Measurements from ENCODE around the gene RNF208. TPM values are rescaled to one million over a fixed set of nuclear protein-coding genes. Genes with fewer than 3 reads are reported as not detected.
A peak's percentile ranks its signal among the peaks of the same experiment; 100 is the strongest.

Gene RNF208
- total and polyA plus RNA-seq, 2 experiments from 2014 or later: 0.34 to 0.65 TPM

- Histone ChIP-seq H3K36me3 (ENCODE audit: low read depth) (no peaks in the 10 kb centered on the region), H3K9me3 (ENCODE audit: low read depth) (no peaks in the 10 kb centered on the region), H2AFZ (no peak overlapping the region), H3K9me2 (ENCODE audit: insufficient read depth) (no peaks in the 10 kb centered on the region), H4K20me1 (ENCODE audit: insufficient read depth) (no peaks in the 10 kb centered on the region), H3K27me3 (replicated peaks; ENCODE audit: insufficient read depth) (no peaks in the 10 kb centered on the region), H3F3A (ENCODE audit: insufficient read depth) (no peaks in the 10 kb centered on the region), H3K9ac (no peak overlapping the region), H3K27ac (no peak overlapping the region), H3K79me2 (ENCODE audit: insufficient read depth) (no peaks in the 10 kb centered on the region), H3K4me2 (ENCODE audit: unreplicated experiment) (no peak overlapping the region), H3K4me3 (no peak overlapping the region), H3K4me1 (ENCODE audit: insufficient read depth) (peaks cover 3% of the 10 kb centered on the region; the same call in 1 of the 2 replicates)
- DNase-seq: no peak
- in situ Hi-C loops (cut with MboI): no loop called here
- 33 to 40% methylated on average over 13 to 18 of the region's 18 CpGs for WGBS, 2 experiments (ENCODE audit: low coverage in 1 of 2, low lambda C conversion rate in 2 of 2, missing lambda C conversion rate in 2 of 2)
- TF ChIP-seq EZH2 (IDR thresholded peaks at IDR 0.05; ENCODE audit: insufficient read depth, poor library complexity, severe bottlenecking) (no peak), EZH2phosphoT487 (IDR thresholded peaks at IDR 0.05; ENCODE audit: insufficient read depth, low read depth) (no peak)
Measured at GRCh38 chr9:137227853-137228505, 5.9 kb upstream of the RNF208 start.

- TF ChIP-seq EZH2phosphoT487 (IDR thresholded peaks at IDR 0.05; ENCODE audit: insufficient read depth, low read depth) (no peak), EZH2 (IDR thresholded peaks at IDR 0.05; ENCODE audit: insufficient read depth, poor library complexity, severe bottlenecking) (no peak)
- DNase-seq: peak; percentile 86
- H3K27ac ChIP-seq: no peak within 1 kb of the TSS
- H2AFZ ChIP-seq: no peak within 1 kb of the TSS
- no peaks in the 10 kb centered on the region for H3K79me2 ChIP-seq (ENCODE audit: insufficient read depth)
- H3K4me2 ChIP-seq (ENCODE audit: unreplicated experiment): no peak within 1 kb of the TSS
- 21 to 23% methylated on average over 25 of the region's 25 CpGs for WGBS, 2 experiments (ENCODE audit: low coverage in 1 of 2, low lambda C conversion rate in 2 of 2, missing lambda C conversion rate in 2 of 2)
- H3K9me3 ChIP-seq (ENCODE audit: low read depth): no peaks in the 10 kb centered on the region
- no peaks in the 10 kb centered on the region for H3K36me3 ChIP-seq (ENCODE audit: low read depth)
- no peaks in the 10 kb centered on the region for H4K20me1 ChIP-seq (ENCODE audit: insufficient read depth)
- H3K4me3 ChIP-seq: no peak within 1 kb of the TSS
- no peaks in the 10 kb centered on the region for H3F3A ChIP-seq (ENCODE audit: insufficient read depth)
- peaks cover 3% of the 10 kb centered on the region; the same call in 1 of the 2 replicates for H3K4me1 ChIP-seq (ENCODE audit: insufficient read depth)
- H3K9ac ChIP-seq: peak within 1 kb of the TSS; percentile 41; the same call in 1 of the 2 replicates
- no peaks in the 10 kb centered on the region for H3K9me2 ChIP-seq (ENCODE audit: insufficient read depth)
- in situ Hi-C loops (cut with MboI): no loop called here
- no peaks in the 10 kb centered on the region for H3K27me3 ChIP-seq (replicated peaks; ENCODE audit: insufficient read depth)
Measured at GRCh38 chr9:137227054-137227852, 5.2 kb upstream of the RNF208 start, which contains the start of gene RNF224. TSS of gene RNF224 (plus strand) at chr9:137227502. CDS start at chr9:137228336, 834 bp downstream.

- DNase-seq: peak; percentile 46
- no peaks in the 10 kb centered on the region for H3K27me3 ChIP-seq (replicated peaks; ENCODE audit: insufficient read depth)
- H4K20me1 ChIP-seq (ENCODE audit: insufficient read depth): no peaks in the 10 kb centered on the region
- no peaks in the 10 kb centered on the region for H3K9me3 ChIP-seq (ENCODE audit: low read depth)
- H3K9ac ChIP-seq: peak overlapping the region; percentile 41; the same call in 1 of the 2 replicates
- no peaks in the 10 kb centered on the region for H3K79me2 ChIP-seq (ENCODE audit: insufficient read depth)
- H2AFZ ChIP-seq: no peak overlapping the region
- H3K4me3 ChIP-seq: no peak overlapping the region
- peaks cover 3% of the 10 kb centered on the region; the same call in 1 of the 2 replicates for H3K4me1 ChIP-seq (ENCODE audit: insufficient read depth)
- 67 to 70% methylated on average over 17 to 18 of the region's 18 CpGs for WGBS, 2 experiments (ENCODE audit: low coverage in 1 of 2, low lambda C conversion rate in 2 of 2, missing lambda C conversion rate in 2 of 2)
- H3K27ac ChIP-seq: no peak overlapping the region
- H3K36me3 ChIP-seq (ENCODE audit: low read depth): no peaks in the 10 kb centered on the region
- no peak overlapping the region for H3K4me2 ChIP-seq (ENCODE audit: unreplicated experiment)
- in situ Hi-C loops (cut with MboI): no loop called here
- no peaks in the 10 kb centered on the region for H3K9me2 ChIP-seq (ENCODE audit: insufficient read depth)
- TF ChIP-seq EZH2 (IDR thresholded peaks at IDR 0.05; ENCODE audit: insufficient read depth, poor library complexity, severe bottlenecking) (no peak), EZH2phosphoT487 (IDR thresholded peaks at IDR 0.05; ENCODE audit: insufficient read depth, low read depth) (no peak)
- no peaks in the 10 kb centered on the region for H3F3A ChIP-seq (ENCODE audit: insufficient read depth)
Measured at GRCh38 chr9:137226338-137227053, 4.5 kb upstream of the RNF208 start.

- Histone ChIP-seq H3K36me3 (ENCODE audit: low read depth) (no peaks in the 10 kb centered on the region), H3K9me2 (ENCODE audit: insufficient read depth) (no peaks in the 10 kb centered on the region), H3F3A (ENCODE audit: insufficient read depth) (no peaks in the 10 kb centered on the region), H4K20me1 (ENCODE audit: insufficient read depth) (no peaks in the 10 kb centered on the region), H3K4me2 (ENCODE audit: unreplicated experiment) (no peak overlapping the region), H2AFZ (no peak overlapping the region), H3K9me3 (ENCODE audit: low read depth) (no peaks in the 10 kb centered on the region), H3K27me3 (replicated peaks; ENCODE audit: insufficient read depth) (no peaks in the 10 kb centered on the region), H3K79me2 (ENCODE audit: insufficient read depth) (no peaks in the 10 kb centered on the region), H3K4me1 (ENCODE audit: insufficient read depth) (peaks cover 3% of the 10 kb centered on the region; the same call in 1 of the 2 replicates), H3K9ac (no peak overlapping the region), H3K4me3 (no peak overlapping the region), H3K27ac (no peak overlapping the region)
- DNase-seq: no peak
- in situ Hi-C loops (cut with MboI): no loop called here
- 75 to 76% methylated on average over 19 to 21 of the region's 21 CpGs for WGBS, 2 experiments (ENCODE audit: low coverage in 1 of 2, low lambda C conversion rate in 2 of 2, missing lambda C conversion rate in 2 of 2)
- no peak for TF ChIP-seq EZH2 (IDR thresholded peaks at IDR 0.05; ENCODE audit: insufficient read depth, poor library complexity, severe bottlenecking)
- no peak for TF ChIP-seq EZH2phosphoT487 (IDR thresholded peaks at IDR 0.05; ENCODE audit: insufficient read depth, low read depth)
Measured at GRCh38 chr9:137225699-137226331, 3.8 kb upstream of the RNF208 start.

Data from GM23248 (cell line).